ENCODE results near the gene PLP2. TPM values are rescaled to one million over a fixed set of nuclear protein-coding genes. Genes with fewer than 3 reads are reported as not detected.

Gene PLP2
- total RNA-seq, 1 experiment from 2014 or later, result 293 TPM

DNA sequence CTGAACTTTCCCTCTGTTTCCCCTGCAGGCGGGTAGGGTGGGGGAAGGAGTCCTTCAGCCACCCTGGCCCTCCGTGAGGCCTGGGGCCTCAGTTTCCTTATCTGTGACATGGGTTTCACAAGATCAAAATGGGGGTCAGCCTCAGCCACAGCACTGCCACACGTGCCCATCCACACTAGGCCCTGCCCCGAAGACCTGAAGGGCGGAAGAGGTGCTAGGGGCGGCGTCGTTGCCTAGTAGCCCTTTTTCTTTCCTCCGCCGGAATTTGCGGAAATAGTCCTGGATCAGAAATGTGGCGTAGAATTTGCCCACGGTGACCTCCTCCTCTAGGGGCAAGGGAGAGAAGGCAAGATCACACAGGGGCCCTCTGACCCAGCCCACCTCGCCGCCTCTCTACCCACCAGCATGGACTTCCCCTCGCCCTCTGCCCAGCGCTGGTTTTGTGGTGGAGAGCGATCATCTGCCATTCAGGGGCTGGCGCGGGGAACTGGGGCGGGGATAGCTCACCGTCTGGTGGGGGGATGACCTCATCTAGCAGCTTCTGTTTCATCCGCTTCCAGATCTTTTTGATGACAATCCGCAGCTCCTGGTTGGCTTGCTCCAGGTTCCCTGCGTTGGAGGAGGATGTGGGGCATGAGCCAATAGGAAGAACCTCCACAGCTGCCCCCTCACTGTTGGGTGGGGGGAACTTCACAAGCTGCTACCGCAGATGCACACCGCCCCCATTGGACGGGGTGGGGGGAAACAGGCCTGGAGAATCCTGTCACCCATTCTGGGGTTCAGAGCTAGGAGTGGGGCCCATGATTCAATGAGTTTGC is 37.9 kb downstream of the PLP2 start:
- no TSS peak for BruUV-seq (replicated peaks)
- in situ Hi-C loops (cut with HindIII; ENCODE audit: low pct_unique_long_range_greater_than_20kb, low sequenced_read_pairs), result no loop called here
- POLR2A ChIA-PET, result interaction anchor here (0.5 kb wide), 1 partner anchor 651 kb away, joined by 3 read pairs; no protein-coding TSS in a partner anchor
- CTCF ChIA-PET, result no interaction called here
- H3K27ac ChIP-seq (ENCODE audit: low read length), result no peak overlapping the region
- intact Hi-C loops (cut with micrococcal nuclease; ENCODE audit: unreplicated experiment), result no loop called here
- no peak for ATAC-seq
- no peaks in the 10 kb centered on the region for H3K36me3 ChIP-seq (ENCODE audit: control insufficient read depth, insufficient read depth, low read length)
- TF ChIP-seq TCF7L2 (IDR thresholded peaks at IDR 0.05; ENCODE audit: low read depth, low read length), result no peak
- TF ChIP-seq POLR2AphosphoS5 (IDR thresholded peaks at IDR 0.05; ENCODE audit: low read depth, low read length), result no peak
- TF ChIP-seq, protein P1, sequence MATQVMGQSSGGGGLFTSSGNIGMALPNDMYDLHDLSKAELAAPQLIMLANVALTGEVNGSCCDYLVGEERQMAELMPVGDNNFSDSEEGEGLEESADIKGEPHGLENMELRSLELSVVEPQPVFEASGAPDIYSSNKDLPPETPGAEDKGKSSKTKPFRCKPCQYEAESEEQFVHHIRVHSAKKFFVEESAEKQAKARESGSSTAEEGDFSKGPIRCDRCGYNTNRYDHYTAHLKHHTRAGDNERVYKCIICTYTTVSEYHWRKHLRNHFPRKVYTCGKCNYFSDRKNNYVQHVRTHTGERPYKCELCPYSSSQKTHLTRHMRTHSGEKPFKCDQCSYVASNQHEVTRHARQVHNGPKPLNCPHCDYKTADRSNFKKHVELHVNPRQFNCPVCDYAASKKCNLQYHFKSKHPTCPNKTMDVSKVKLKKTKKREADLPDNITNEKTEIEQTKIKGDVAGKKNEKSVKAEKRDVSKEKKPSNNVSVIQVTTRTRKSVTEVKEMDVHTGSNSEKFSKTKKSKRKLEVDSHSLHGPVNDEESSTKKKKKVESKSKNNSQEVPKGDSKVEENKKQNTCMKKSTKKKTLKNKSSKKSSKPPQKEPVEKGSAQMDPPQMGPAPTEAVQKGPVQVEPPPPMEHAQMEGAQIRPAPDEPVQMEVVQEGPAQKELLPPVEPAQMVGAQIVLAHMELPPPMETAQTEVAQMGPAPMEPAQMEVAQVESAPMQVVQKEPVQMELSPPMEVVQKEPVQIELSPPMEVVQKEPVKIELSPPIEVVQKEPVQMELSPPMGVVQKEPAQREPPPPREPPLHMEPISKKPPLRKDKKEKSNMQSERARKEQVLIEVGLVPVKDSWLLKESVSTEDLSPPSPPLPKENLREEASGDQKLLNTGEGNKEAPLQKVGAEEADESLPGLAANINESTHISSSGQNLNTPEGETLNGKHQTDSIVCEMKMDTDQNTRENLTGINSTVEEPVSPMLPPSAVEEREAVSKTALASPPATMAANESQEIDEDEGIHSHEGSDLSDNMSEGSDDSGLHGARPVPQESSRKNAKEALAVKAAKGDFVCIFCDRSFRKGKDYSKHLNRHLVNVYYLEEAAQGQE (IDR thresholded peaks at IDR 0.05; ENCODE audit: insufficient read depth in 1 of 2, low read depth in 2 of 2, low read length in 1 of 2), result no peak
- TF ChIP-seq, protein P2, sequence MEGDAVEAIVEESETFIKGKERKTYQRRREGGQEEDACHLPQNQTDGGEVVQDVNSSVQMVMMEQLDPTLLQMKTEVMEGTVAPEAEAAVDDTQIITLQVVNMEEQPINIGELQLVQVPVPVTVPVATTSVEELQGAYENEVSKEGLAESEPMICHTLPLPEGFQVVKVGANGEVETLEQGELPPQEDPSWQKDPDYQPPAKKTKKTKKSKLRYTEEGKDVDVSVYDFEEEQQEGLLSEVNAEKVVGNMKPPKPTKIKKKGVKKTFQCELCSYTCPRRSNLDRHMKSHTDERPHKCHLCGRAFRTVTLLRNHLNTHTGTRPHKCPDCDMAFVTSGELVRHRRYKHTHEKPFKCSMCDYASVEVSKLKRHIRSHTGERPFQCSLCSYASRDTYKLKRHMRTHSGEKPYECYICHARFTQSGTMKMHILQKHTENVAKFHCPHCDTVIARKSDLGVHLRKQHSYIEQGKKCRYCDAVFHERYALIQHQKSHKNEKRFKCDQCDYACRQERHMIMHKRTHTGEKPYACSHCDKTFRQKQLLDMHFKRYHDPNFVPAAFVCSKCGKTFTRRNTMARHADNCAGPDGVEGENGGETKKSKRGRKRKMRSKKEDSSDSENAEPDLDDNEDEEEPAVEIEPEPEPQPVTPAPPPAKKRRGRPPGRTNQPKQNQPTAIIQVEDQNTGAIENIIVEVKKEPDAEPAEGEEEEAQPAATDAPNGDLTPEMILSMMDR (IDR thresholded peaks at IDR 0.05), result no peak
- TF ChIP-seq SIN3A (IDR thresholded peaks at IDR 0.05; ENCODE audit: borderline replicate concordance, insufficient read depth, low read depth, low read length), result no peak
- H3K27me3 ChIP-seq (ENCODE audit: control insufficient read depth, insufficient read depth, low read length), result no peaks in the 10 kb centered on the region
- H3K9me3 ChIP-seq (ENCODE audit: control insufficient read depth, insufficient read depth, low read depth, low read length), result no peaks in the 10 kb centered on the region
- DNase-seq (ENCODE audit: low read depth, low spot score), result no peak
- H3K4me3 ChIP-seq (ENCODE audit: low read depth in 2 of 2, low read length in 2 of 2), result no peak overlapping the region
- H3K4me1 ChIP-seq (ENCODE audit: control insufficient read depth, insufficient read depth, low read length), result no peaks in the 10 kb centered on the region

DNA sequence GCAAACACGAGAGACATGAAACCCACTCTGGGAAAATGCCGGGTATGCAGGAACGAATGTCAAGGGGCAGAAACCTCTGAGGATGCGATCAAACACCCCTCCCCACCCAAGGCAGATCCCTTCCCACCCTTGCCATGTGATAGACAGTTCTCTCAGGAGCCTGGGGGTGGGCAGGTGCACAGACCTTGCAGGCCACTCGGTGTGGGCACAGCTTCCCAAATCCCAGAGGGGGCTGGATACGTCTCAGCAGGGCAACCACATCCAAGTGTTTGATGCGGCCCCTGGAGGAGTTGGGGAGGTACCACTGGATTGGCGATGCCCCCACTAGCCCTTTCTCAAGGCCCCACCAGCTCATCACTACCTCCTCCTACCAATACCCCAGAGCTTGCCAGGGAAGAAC is 38.7 kb downstream of the PLP2 start:
- POLR2A ChIA-PET, result no interaction called here
- no peaks in the 10 kb centered on the region for H3K36me3 ChIP-seq (ENCODE audit: control insufficient read depth, insufficient read depth, low read length)
- BruUV-seq (replicated peaks), result no TSS peak

More for the DNA sequence above, 38.7 kb downstream of the PLP2 start:
- no peaks in the 10 kb centered on the region for H3K27me3 ChIP-seq (ENCODE audit: control insufficient read depth, insufficient read depth, low read length)
- TF ChIP-seq SIN3A (IDR thresholded peaks at IDR 0.05; ENCODE audit: borderline replicate concordance, insufficient read depth, low read depth, low read length) (no peak), POLR2AphosphoS5 (IDR thresholded peaks at IDR 0.05; ENCODE audit: low read depth, low read length) (no peak), TCF7L2 (IDR thresholded peaks at IDR 0.05; ENCODE audit: low read depth, low read length) (no peak)
- TF ChIP-seq, protein P2 (IDR thresholded peaks at IDR 0.05), result no peak
- TF ChIP-seq, protein P1 (IDR thresholded peaks at IDR 0.05; ENCODE audit: insufficient read depth in 1 of 2, low read depth in 2 of 2, low read length in 1 of 2), result no peak
- ATAC-seq (no peak), DNase-seq (ENCODE audit: low read depth, low spot score) (no peak)
- CTCF ChIA-PET, result no interaction called here
- H3K27ac ChIP-seq (ENCODE audit: low read length), result no peak overlapping the region
- no peaks in the 10 kb centered on the region for H3K9me3 ChIP-seq (ENCODE audit: control insufficient read depth, insufficient read depth, low read depth, low read length)
- no peaks in the 10 kb centered on the region for H3K4me1 ChIP-seq (ENCODE audit: control insufficient read depth, insufficient read depth, low read length)
- intact Hi-C loops (cut with micrococcal nuclease; ENCODE audit: unreplicated experiment), result no loop called here
- in situ Hi-C loops (cut with HindIII; ENCODE audit: low pct_unique_long_range_greater_than_20kb, low sequenced_read_pairs), result no loop called here
- H3K4me3 ChIP-seq (ENCODE audit: low read depth in 2 of 2, low read length in 2 of 2), result no peak overlapping the region

All from Panc1 (cell line).